RWPE2 (cell line): ENCODE data around the gene GPC2.
"Not testable (repeated sequence)": the region's sequence is repeated elsewhere in the genome, so short reads cannot be mapped to it uniquely, and the experiment has no call there.

Experiments
- ATAC-seq: fragments of 200-7000 bp; cut with Tn5 transposase; 3 replicates; pipeline ENCODE4 v1.9.1; 2021; ENCODE audit warnings: low read depth
- DNase-seq: peaks from one replicate; pipeline ENCODE4 v3.0.0-alpha.2; 2020; ENCODE audit warnings: low spot score
- H3K27ac ChIP-seq: fragments of 450-650 bp; 2 replicates; pipeline ENCODE4 v1.5.1; 2017; ENCODE audit warnings: mild to moderate bottlenecking; ENCODE audit not compliant: poor library complexity, severe bottlenecking
- H3K27me3 ChIP-seq: fragments of 250-450 bp; sonication (Bioruptor Pico); 2 replicates; pipeline ENCODE4 v1.5.1; 2021; ENCODE audit warnings: mild to moderate bottlenecking, moderate library complexity; ENCODE audit not compliant: insufficient read depth, poor library complexity, severe bottlenecking
- H3K36me3 ChIP-seq: fragments of 250-450 bp; sonication (Bioruptor Pico); 2 replicates; pipeline ENCODE4 v1.5.1; 2020; ENCODE audit warnings: low read depth, mild to moderate bottlenecking, moderate library complexity
- H3K4me1 ChIP-seq: fragments of 250-450 bp; sonication (Bioruptor Pico); 2 replicates; pipeline ENCODE4 v1.5.1; 2021; ENCODE audit warnings: mild to moderate bottlenecking, moderate library complexity; ENCODE audit not compliant: insufficient read depth, poor library complexity, severe bottlenecking
- H3K4me3 ChIP-seq: fragments of 250-450 bp; sonication (Bioruptor Pico); 2 replicates; pipeline ENCODE4 v1.5.1; 2021; ENCODE audit warnings: mild to moderate bottlenecking, moderate library complexity; ENCODE audit not compliant: severe bottlenecking
- H3K9me3 ChIP-seq: fragments of 250-450 bp; sonication (Bioruptor Pico); 2 replicates; pipeline ENCODE4 v1.5.1; 2021; ENCODE audit warnings: mild to moderate bottlenecking, moderate library complexity; ENCODE audit not compliant: severe bottlenecking
- TF ChIP-seq, protein P1 (sequence below): fragments of 450-650 bp; IDR thresholded peaks from one replicate; pipeline ENCODE4 v1.5.1; 2017; ENCODE audit warnings: mild to moderate bottlenecking, moderate library complexity; ENCODE audit not compliant: poor library complexity, severe bottlenecking

Gene GPC2

GRCh38 chr7:100215895-100216294 lies 38.7 kb upstream of the GPC2 start:
- Histone ChIP-seq H3K4me1 (no peaks in the 10 kb centered on the region), H3K9me3 (no peaks in the 10 kb centered on the region), H3K27ac (no peak overlapping the region), H3K27me3 (no peaks in the 10 kb centered on the region), H3K36me3 (no peaks in the 10 kb centered on the region), H3K4me3 (no peak overlapping the region)
- DNase-seq (no peak), ATAC-seq (no peak)
- TF ChIP-seq, protein P1, sequence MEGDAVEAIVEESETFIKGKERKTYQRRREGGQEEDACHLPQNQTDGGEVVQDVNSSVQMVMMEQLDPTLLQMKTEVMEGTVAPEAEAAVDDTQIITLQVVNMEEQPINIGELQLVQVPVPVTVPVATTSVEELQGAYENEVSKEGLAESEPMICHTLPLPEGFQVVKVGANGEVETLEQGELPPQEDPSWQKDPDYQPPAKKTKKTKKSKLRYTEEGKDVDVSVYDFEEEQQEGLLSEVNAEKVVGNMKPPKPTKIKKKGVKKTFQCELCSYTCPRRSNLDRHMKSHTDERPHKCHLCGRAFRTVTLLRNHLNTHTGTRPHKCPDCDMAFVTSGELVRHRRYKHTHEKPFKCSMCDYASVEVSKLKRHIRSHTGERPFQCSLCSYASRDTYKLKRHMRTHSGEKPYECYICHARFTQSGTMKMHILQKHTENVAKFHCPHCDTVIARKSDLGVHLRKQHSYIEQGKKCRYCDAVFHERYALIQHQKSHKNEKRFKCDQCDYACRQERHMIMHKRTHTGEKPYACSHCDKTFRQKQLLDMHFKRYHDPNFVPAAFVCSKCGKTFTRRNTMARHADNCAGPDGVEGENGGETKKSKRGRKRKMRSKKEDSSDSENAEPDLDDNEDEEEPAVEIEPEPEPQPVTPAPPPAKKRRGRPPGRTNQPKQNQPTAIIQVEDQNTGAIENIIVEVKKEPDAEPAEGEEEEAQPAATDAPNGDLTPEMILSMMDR: no peak

DNA sequence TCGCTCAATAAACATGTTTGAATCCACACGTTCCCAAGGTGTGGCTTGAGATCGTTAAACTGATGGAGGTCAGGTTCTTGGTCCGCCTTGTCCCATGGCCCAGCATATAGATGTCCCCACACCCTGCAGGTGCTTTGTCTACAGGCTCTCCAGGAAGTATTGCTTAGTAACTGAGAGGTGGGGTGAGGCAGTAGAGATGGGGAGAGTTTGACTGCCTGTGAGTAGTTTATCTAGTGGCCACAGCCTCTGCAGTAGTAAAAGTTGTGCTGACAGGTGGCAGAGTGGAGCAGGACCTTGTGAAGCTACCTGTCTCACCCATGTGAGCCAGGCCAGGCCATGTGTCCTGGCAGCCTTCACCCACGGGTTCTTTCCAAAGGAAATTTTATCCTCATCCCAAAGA lies 37.2 kb upstream of the GPC2 start:
- H3K27ac ChIP-seq, H3K27me3 ChIP-seq, H3K4me3 ChIP-seq, H3K36me3 ChIP-seq, H3K9me3 ChIP-seq, DNase-seq, H3K4me1 ChIP-seq: not testable (repeated sequence)
- ATAC-seq: peak; percentile 12; the same call in 1 of the 3 replicates

- Histone ChIP-seq H3K9me3 (no peaks in the 10 kb centered on the region), H3K27me3 (no peaks in the 10 kb centered on the region), H3K27ac (no peak overlapping the region), H3K36me3 (no peaks in the 10 kb centered on the region), H3K4me1 (no peaks in the 10 kb centered on the region), H3K4me3 (no peak overlapping the region)
- no peak for ATAC-seq
- TF ChIP-seq, protein P1: no peak
- DNase-seq: no peak
Measured at GRCh38 chr7:100213672-100214071, 36.5 kb upstream of the GPC2 start.

DNA sequence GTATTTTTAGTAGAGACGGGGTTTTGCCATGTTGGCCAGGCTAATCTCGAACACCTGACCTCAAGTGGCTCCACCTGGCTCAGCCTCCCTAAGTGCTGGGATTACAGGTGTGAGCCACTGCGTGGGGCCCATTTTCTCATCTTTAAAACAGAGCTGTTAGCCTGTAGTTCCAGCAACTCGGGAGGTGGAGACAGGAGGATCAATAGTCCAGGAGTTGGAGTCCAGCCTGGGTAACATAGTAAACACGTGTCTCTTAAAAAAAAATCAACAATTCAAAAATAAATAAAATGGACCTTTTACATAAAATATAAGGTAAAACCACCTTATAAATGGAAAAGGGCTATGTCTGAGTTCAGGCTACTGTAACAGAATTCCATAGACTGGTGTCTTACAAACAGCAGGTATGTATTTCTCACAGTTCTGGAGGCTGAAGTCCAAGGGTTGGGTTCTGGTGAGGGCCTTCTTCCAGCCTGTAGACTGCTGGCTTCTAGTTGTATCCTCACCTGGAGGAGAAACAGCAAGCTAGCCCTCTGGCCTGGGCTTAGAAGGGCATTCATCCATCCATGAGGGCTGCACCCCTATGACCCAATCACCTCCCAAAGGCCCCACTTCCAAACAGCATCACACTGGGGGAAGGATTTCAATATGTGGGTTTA lies 35.6 kb upstream of the GPC2 start:
- TF ChIP-seq, protein P1: no peak
- Histone ChIP-seq H3K9me3 (no peaks in the 10 kb centered on the region), H3K27ac (no peak overlapping the region), H3K4me1 (no peaks in the 10 kb centered on the region), H3K36me3 (no peaks in the 10 kb centered on the region), H3K4me3 (no peak overlapping the region), H3K27me3 (peaks cover 3% of the 10 kb centered on the region)
- ATAC-seq (no peak), DNase-seq (no peak)

DNA sequence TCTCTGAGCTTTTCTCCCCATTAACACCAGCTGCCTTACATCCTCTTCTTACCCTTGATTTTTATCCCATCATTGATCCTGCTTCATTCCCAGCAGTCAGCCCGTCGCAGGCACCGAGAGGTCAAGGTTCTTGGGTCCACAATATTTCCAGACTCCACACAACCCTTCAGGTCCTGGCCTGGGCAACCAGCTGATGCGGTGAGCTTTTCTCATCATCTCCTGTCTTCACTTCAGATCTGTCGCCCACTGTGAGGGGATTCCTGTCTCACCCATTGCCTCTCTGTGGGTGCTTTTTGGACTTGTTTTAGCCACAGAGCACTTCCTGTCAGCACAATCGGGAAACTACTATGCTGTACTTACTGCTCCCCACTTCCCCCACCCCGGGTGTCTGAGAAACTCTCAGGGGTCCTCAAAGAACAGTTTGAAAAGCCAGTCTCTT lies 34.2 kb upstream of the GPC2 start:
- Histone ChIP-seq H3K27ac (no peak overlapping the region), H3K9me3 (no peaks in the 10 kb centered on the region), H3K4me1 (no peaks in the 10 kb centered on the region), H3K4me3 (no peak overlapping the region), H3K27me3 (peaks cover 3% of the 10 kb centered on the region), H3K36me3 (no peaks in the 10 kb centered on the region)
- no peak for ATAC-seq
- TF ChIP-seq, protein P1: no peak
- DNase-seq: no peak
